ENCODE measurements around the gene MARK3. TPM values are rescaled to one million over a fixed set of nuclear protein-coding genes. Genes with fewer than 3 reads are reported as not detected.

MARK3 gene
- total and polyA plus RNA-seq, 2 of the 13 experiments (the other 11 are each of a cell fraction or from before 2014, with no cell fraction given), result 47.7 to 56.6 TPM

DNA sequence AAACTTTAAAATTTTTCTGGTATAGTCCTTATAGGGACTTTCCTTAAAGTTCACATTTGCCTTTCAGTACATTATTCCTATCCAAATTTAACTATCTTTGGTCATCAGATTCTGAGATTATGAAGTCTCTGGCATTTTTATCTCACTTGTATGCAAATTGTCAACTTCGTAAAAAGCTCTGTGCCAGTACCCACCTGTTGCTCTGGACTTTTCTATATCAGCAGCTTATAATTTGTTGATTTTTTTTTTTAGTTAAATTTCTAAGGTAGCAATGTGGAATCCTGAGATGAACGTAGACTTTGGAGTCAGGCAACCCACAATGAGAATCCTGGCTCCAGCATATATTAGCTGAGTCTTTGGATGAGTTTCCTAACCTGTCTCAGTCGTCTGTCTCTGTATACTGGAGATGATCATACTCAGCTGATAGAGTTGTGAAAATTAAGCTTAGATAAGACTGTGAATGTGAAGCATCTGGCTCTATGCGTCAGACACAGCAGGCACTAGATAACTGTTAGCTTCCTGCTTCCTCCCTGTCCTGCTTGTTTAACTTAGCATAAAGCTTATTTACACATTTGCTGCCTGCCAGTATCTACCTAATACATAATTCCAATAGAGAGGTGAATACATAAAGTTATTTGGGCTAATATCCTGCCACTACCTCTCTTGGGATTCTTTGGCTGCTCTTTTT, 59.8 kb downstream of the MARK3 start:
- H3K4me3 ChIP-seq (replicated peaks in 1 of 3; ENCODE audit: insufficient read depth in 1 of 3, low read depth in 2 of 3, low read length in 3 of 3), result no peak overlapping the region
- 0 out of 2 replicates have a peak, but pooled peaks cover 10% of the 10 kb centered on the region for H4K20me1 ChIP-seq (ENCODE audit: insufficient read depth, low read length)
- no TSS peak for BruUV-seq (replicated peaks)
- intact Hi-C loops (cut with micrococcal nuclease; ENCODE audit: unreplicated experiment), result no loop called here
- ChIA-PET POLR2A (no interaction called here), CTCF (ENCODE audit: low intra/inter-chr PET ratio, low total read pairs) (no interaction called here)
- in situ Hi-C loops (cut with HindIII; ENCODE audit: extremely low pct_ligation_motif_present, low pct_unique_long_range_greater_than_20kb), result no loop called here
- 83% methylated on average over 4 of the region's 4 CpGs for WGBS (ENCODE audit: low lambda C conversion rate)
- no peak for DNase-seq (ENCODE audit: low spot score)
- H3K4me2 ChIP-seq (ENCODE audit: low read depth, low read length), result no peak overlapping the region
- ATAC-seq, result no peak
- no peaks in the 10 kb centered on the region for H3K9me3 ChIP-seq (ENCODE audit: low read length)
- H3K9ac ChIP-seq (ENCODE audit: insufficient read depth, low read depth, low read length), result no peak overlapping the region
- no peak for FAIRE-seq
- H3K36me3 ChIP-seq (replicated peaks in 1 of 2; ENCODE audit: control insufficient read depth in 1 of 2, insufficient read depth in 2 of 2, low read length in 2 of 2), result peaks cover 0 to 7% of the 10 kb centered on the region in 2 experiments; a peak in 3 of 5 replicates
- H3K79me2 ChIP-seq (ENCODE audit: insufficient read depth, low read length), result peaks cover 25% of the 10 kb centered on the region
- no peak overlapping the region for H3K27ac ChIP-seq (ENCODE audit: extremely low read length, insufficient read depth, low read length)
- H2AFZ ChIP-seq (ENCODE audit: low read length), result no peak overlapping the region
- H3K4me1 ChIP-seq (ENCODE audit: insufficient read depth, low read length), result peaks cover 16% of the 10 kb centered on the region
- TF ChIP-seq SRY (CRISPR knock-in tag; IDR thresholded peaks at IDR 0.05) (no peak), ZBTB1 (CRISPR knock-in tag; IDR thresholded peaks at IDR 0.05; ENCODE audit: borderline replicate concordance) (no peak), FOXA3 (CRISPR knock-in tag; IDR thresholded peaks at IDR 0.05) (0 out of 2 replicates have a peak, but pooled peaks have one; percentile 14)
- H3K27me3 ChIP-seq (ENCODE audit: control insufficient read depth in 1 of 2, insufficient read depth in 2 of 2, low read length in 2 of 2), result no peaks in the 10 kb centered on the region

DNA sequence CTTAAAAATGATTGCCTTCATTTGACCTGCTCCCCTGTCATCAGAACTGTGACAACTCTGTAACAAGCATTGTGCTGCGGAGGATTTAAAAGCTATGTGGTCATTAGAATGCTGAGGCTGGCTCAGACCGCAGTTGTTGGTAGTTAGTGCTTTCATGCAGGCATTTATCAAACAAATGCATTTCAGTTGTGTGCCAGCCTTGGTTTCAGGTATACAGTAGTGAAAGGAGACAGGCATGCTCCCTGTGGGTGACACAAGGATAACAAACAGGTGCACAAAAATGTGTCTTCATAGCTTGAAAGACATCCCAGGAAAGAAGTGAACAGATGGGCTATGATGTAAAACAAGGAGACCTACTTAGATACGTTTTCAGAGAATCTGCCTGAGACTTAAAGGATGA, 60.6 kb downstream of the MARK3 start:
- in situ Hi-C loops (cut with HindIII; ENCODE audit: extremely low pct_ligation_motif_present, low pct_unique_long_range_greater_than_20kb), result no loop called here
- Histone ChIP-seq H3K9ac (ENCODE audit: insufficient read depth, low read depth, low read length) (no peak overlapping the region), H3K27me3 (ENCODE audit: control insufficient read depth in 1 of 2, insufficient read depth in 2 of 2, low read length in 2 of 2) (no peaks in the 10 kb centered on the region), H3K27ac (ENCODE audit: extremely low read length, insufficient read depth, low read length) (no peak overlapping the region), H3K4me2 (ENCODE audit: low read depth, low read length) (no peak overlapping the region), H4K20me1 (ENCODE audit: insufficient read depth, low read length) (peaks cover 10% of the 10 kb centered on the region; the same call in 1 of the 2 replicates), H3K9me3 (ENCODE audit: low read length) (no peaks in the 10 kb centered on the region), H3K4me3 (replicated peaks in 1 of 3; ENCODE audit: insufficient read depth in 1 of 3, low read depth in 2 of 3, low read length in 3 of 3) (no peak overlapping the region), H3K79me2 (ENCODE audit: insufficient read depth, low read length) (peaks cover 25% of the 10 kb centered on the region), H3K4me1 (ENCODE audit: insufficient read depth, low read length) (peaks cover 16% of the 10 kb centered on the region), H3K36me3 (replicated peaks in 1 of 2; ENCODE audit: control insufficient read depth in 1 of 2, insufficient read depth in 2 of 2, low read length in 2 of 2) (peaks cover 0 to 4% of the 10 kb centered on the region in 2 experiments; a peak in 2 of 5 replicates), H2AFZ (ENCODE audit: low read length) (no peak overlapping the region)
- intact Hi-C loops (cut with micrococcal nuclease; ENCODE audit: unreplicated experiment), result no loop called here
- ChIA-PET CTCF (ENCODE audit: low intra/inter-chr PET ratio, low total read pairs) (no interaction called here), POLR2A (no interaction called here)
- no peak for TF ChIP-seq SMARCC2 (IDR thresholded peaks at IDR 0.05)
- no peak for TF ChIP-seq ZNF564 (CRISPR knock-in tag; IDR thresholded peaks at IDR 0.05)
- no peak for TF ChIP-seq ZNF382 (CRISPR knock-in tag; IDR thresholded peaks at IDR 0.05; ENCODE audit: borderline replicate concordance)
- no peak for TF ChIP-seq PRPF4 (IDR thresholded peaks at IDR 0.05; ENCODE audit: low read depth, low read length, poor library complexity, severe bottlenecking)
- TF ChIP-seq, protein P1, sequence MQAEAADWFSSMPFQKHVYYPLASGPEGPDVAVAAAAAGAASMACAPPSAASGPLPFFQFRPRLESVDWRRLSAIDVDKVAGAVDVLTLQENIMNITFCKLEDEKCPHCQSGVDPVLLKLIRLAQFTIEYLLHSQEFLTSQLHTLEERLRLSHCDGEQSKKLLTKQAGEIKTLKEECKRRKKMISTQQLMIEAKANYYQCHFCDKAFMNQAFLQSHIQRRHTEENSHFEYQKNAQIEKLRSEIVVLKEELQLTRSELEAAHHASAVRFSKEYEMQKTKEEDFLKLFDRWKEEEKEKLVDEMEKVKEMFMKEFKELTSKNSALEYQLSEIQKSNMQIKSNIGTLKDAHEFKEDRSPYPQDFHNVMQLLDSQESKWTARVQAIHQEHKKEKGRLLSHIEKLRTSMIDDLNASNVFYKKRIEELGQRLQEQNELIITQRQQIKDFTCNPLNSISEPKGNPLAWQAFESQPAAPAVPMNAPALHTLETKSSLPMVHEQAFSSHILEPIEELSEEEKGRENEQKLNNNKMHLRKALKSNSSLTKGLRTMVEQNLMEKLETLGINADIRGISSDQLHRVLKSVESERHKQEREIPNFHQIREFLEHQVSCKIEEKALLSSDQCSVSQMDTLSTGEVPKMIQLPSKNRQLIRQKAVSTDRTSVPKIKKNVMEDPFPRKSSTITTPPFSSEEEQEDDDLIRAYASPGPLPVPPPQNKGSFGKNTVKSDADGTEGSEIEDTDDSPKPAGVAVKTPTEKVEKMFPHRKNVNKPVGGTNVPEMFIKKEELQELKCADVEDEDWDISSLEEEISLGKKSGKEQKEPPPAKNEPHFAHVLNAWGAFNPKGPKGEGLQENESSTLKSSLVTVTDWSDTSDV (CRISPR knock-in tag; IDR thresholded peaks at IDR 0.05), result no peak
- TF ChIP-seq GZF1 (CRISPR knock-in tag; IDR thresholded peaks at IDR 0.05), result no peak
- TF ChIP-seq SIN3B (IDR thresholded peaks at IDR 0.05; ENCODE audit: low read length), result no peak
- no peak for TF ChIP-seq ZNF329 (CRISPR knock-in tag; IDR thresholded peaks at IDR 0.05; ENCODE audit: low read depth)
- TF ChIP-seq TOPORS (CRISPR knock-in tag; IDR thresholded peaks at IDR 0.05), result no peak
- TF ChIP-seq SIX4 (CRISPR knock-in tag; IDR thresholded peaks at IDR 0.05), result no peak
- WGBS (ENCODE audit: low lambda C conversion rate), result 98% methylated on average over 3 of the region's 3 CpGs
- ATAC-seq, result no peak
- FAIRE-seq, result no peak
- no TSS peak for BruUV-seq (replicated peaks)
- no peak for DNase-seq (ENCODE audit: low spot score)
